K562 (cell line): ENCODE measurements around the gene EXOC5. TPM values are rescaled to one million over a fixed set of nuclear protein-coding genes. Genes with fewer than 3 reads are reported as not detected.

ENCODE experiments used
- ATAC-seq: fragments of 200-7000 bp; cut with Tn5 transposase; 3 replicates; pipeline ENCODE4 v1.9.1; 2020; ENCODE audit warnings: moderate library complexity
- BruUV-seq: library from RNA; stranded (reverse); fragments of 400-500 nt; replicated peaks from 2 replicates; lab custom pipeline; 2021; lab: Mats Ljungman, UMichigan
- CTCF ChIA-PET: fragments of 300-600 bp; formaldehyde crosslinking; extraction: SDS; loops from one replicate; lab custom pipeline; 2021; ENCODE audit warnings: low intra/inter-chr PET ratio; lab: Yijun Ruan, JAX
- POLR2A ChIA-PET: fragments of 300-600, 350-650 bp; sonication (Branson Sonifier 250); formaldehyde crosslinking; extraction: SDS; loops from one replicate; lab custom pipeline; 2021; ENCODE audit warnings: antibody characterized with exemption, inconsistent platforms; lab: Yijun Ruan, JAX
- DNase-seq, 4 experiments: peaks; one replicate each; pipeline versions ENCODE4 v3.0.0 to v3.0.0-alpha.2; 2011 to 2018; ENCODE audit warnings: low spot score in 3 of 4, mixed read lengths in 3 of 4; ENCODE audit errors: extremely low read depth in 1 of 4
- FAIRE-seq: peaks from 2 replicates; lab custom pipeline; 2011; peaks lifted over from hg19 to GRCh38; lab: Jason Lieb, UNC
- H2AFZ ChIP-seq: 2 replicates; pipeline ENCODE4 v1.6.0; 2011; ENCODE audit warnings: low read depth, low read length, control low read depth, inconsistent platforms
- H3K27ac ChIP-seq: fragments of 200-600 bp; 3 replicates; pipeline ENCODE4 v1.8.0; 2011; ENCODE audit warnings: low read depth, mild to moderate bottlenecking, control low read depth, inconsistent platforms, low read length, moderate library complexity, mixed read lengths; ENCODE audit errors: extremely low read depth
- H3K27me3 ChIP-seq, 2 experiments: fragments of 300-600 bp in 1 of 2; 2 replicates in 1 of 2; 3 replicates in 1 of 2; pipeline versions ENCODE4 v1.6.0 to v1.8.0; 2011; ENCODE audit warnings: inconsistent platforms in 2 of 2, low read length in 2 of 2, mild to moderate bottlenecking in 1 of 2, mixed read lengths in 1 of 2, moderate library complexity in 1 of 2; ENCODE audit not compliant: control insufficient read depth in 2 of 2, insufficient read depth in 2 of 2
- H3K36me3 ChIP-seq: fragments of 300-600 bp; 3 replicates; pipeline ENCODE4 v1.8.0; 2011; ENCODE audit warnings: mild to moderate bottlenecking, low read length, inconsistent platforms; ENCODE audit not compliant: control insufficient read depth, insufficient read depth
- H3K4me1 ChIP-seq, 2 experiments: fragments of 200-600 bp in 1 of 2; replicated peaks in 1 of 2; 2 replicates in 1 of 2; 3 replicates in 1 of 2; pipeline versions ENCODE4 v1.5.1 to v1.8.0; 2011; ENCODE audit warnings: inconsistent platforms in 2 of 2, low read length in 2 of 2, mild to moderate bottlenecking in 1 of 2, mixed read lengths in 1 of 2, moderate library complexity in 1 of 2; ENCODE audit not compliant: control insufficient read depth in 2 of 2, insufficient read depth in 2 of 2
- H3K4me2 ChIP-seq: 2 replicates; pipeline ENCODE4 v1.6.1; 2011; ENCODE audit warnings: low read length, control low read depth, inconsistent platforms, mixed read lengths; ENCODE audit not compliant: insufficient read depth
- H3K4me3 ChIP-seq: fragments of 200-600 bp; sonication (generic), shearing (Covaris generic); 2 replicates; pipeline ENCODE4 v1.5.1; 2016; ENCODE audit warnings: control low read depth, inconsistent platforms
- H3K79me2 ChIP-seq: fragments of 200-600 bp; 3 replicates; pipeline ENCODE4 v1.8.0; 2011; ENCODE audit warnings: low read length, inconsistent platforms; ENCODE audit not compliant: control insufficient read depth, insufficient read depth
- H3K9ac ChIP-seq, 2 experiments: 2 replicates each; pipeline versions ENCODE4 v1.6.0 to v1.6.1; 2011; ENCODE audit warnings: low read depth in 2 of 2, low read length in 2 of 2, control low read depth in 1 of 2, inconsistent platforms in 1 of 2, mild to moderate bottlenecking in 1 of 2, mixed read lengths in 1 of 2; ENCODE audit not compliant: insufficient read depth in 1 of 2
- H3K9me1 ChIP-seq: one replicate; pipeline ENCODE4 v1.6.0; 2011; ENCODE audit warnings: inconsistent platforms, mild to moderate bottlenecking, low read length, moderate library complexity; ENCODE audit not compliant: control insufficient read depth, insufficient read depth
- H3K9me3 ChIP-seq: replicated peaks from 2 replicates; pipeline ENCODE4 v1.5.1; 2011; ENCODE audit warnings: low read depth, low read length, inconsistent platforms; ENCODE audit not compliant: control insufficient read depth, insufficient read depth
- H4K20me1 ChIP-seq: replicated peaks from 2 replicates; pipeline ENCODE4 v1.6.1; 2011; ENCODE audit warnings: low read length, inconsistent platforms, mixed read lengths; ENCODE audit not compliant: control insufficient read depth, insufficient read depth
- CAMTA2 ChIP-seq: fragments of 250-450 bp; sonication (Bioruptor Pico); conservative IDR thresholded peaks from 2 replicates; pipeline ENCODE4 v1.5.1; 2022
- KLF10 ChIP-seq: fragments of 250-450 bp; sonication (Bioruptor Pico); IDR thresholded peaks from 2 replicates; pipeline ENCODE4 v1.6.1; 2021; ENCODE audit warnings: matching md5 sums
- PCBP1 ChIP-seq: fragments of 200-400 bp; formaldehyde crosslinking; IDR thresholded peaks from 2 replicates; pipeline ENCODE4 v1.6.1; 2018; ENCODE audit warnings: mild to moderate bottlenecking, low read depth, low read length; ENCODE audit not compliant: poor library complexity, severe bottlenecking
- PHF20 ChIP-seq: fragments of 450-650 bp; IDR thresholded peaks from 2 replicates; pipeline ENCODE4 v1.6.1; 2018; ENCODE audit not compliant: partially characterized antibody
- POLR2A ChIP-seq: fragments of 450-650 bp; conservative IDR thresholded peaks from 2 replicates; pipeline ENCODE4 v1.6.1; 2016
- SAP30 ChIP-seq: fragments of 200-600 bp; sonication (generic); IDR thresholded peaks from 2 replicates; pipeline ENCODE4 v1.6.1; 2012; ENCODE audit warnings: borderline replicate concordance, low read depth, mild to moderate bottlenecking, moderate library complexity, low read length, control low read depth, inconsistent platforms; ENCODE audit not compliant: insufficient read depth, poor library complexity, severe bottlenecking
- SETDB1 ChIP-seq: IDR thresholded peaks from one replicate; pipeline ENCODE4 v1.6.1; 2012; ENCODE audit warnings: low read length, control low read depth, inconsistent platforms
- SOX6 ChIP-seq: fragments of 450-650 bp; IDR thresholded peaks from 2 replicates; pipeline ENCODE4 v1.6.1; 2014; ENCODE audit warnings: mild to moderate bottlenecking
- TCF15 ChIP-seq: fragments of 250-450 bp; sonication (Bioruptor Pico); IDR thresholded peaks from 2 replicates; pipeline ENCODE4 v1.8.0; 2022; ENCODE audit warnings: moderate library complexity, mild to moderate bottlenecking, inconsistent platforms
- ZNF232 ChIP-seq: sonication (generic); formaldehyde crosslinking; IDR thresholded peaks from 2 replicates; pipeline ENCODE4 v1.8.0; 2022; ENCODE audit warnings: mild to moderate bottlenecking, missing genetic modification reagents
- ZNF511 ChIP-seq: sonication (generic); formaldehyde crosslinking; IDR thresholded peaks from 2 replicates; pipeline ENCODE4 v1.8.0; 2022; ENCODE audit warnings: mild to moderate bottlenecking, missing genetic modification reagents
- ZNF584 ChIP-seq: fragments of 200-800 bp; sonication (Bioruptor generic); IDR thresholded peaks from 2 replicates; pipeline ENCODE4 v1.6.1; 2016; ENCODE audit warnings: low read depth, mild to moderate bottlenecking, missing genetic modification characterization, missing compliant biosample characterization
- WGBS: fragments of 100-300 bp; shearing (Covaris generic); methylation state at CpG from one replicate; pipeline ENCODE4 v1.1.6; 2016; ENCODE audit warnings: low coverage, mixed read lengths; ENCODE audit not compliant: insufficient coverage; ENCODE audit errors: missing lambda C conversion rate; 5-methylcytosine and 5-hydroxymethylcytosine counted together
- in situ Hi-C: fragments of 300-500 bp; cut with MboI; formaldehyde crosslinking; loops from 4 replicates; pipeline ENCODE4 v1.15.0; 2018; ENCODE audit warnings: inconsistent platforms, mixed read lengths
- intact Hi-C: fragments of 100-400 bp; cut with micrococcal nuclease; formaldehyde crosslinking; loops from 2 replicates; pipeline ENCODE4 v1.14.2; 2022
- polyA plus RNA-seq, 8 experiments: library from polyadenylated mRNA; depleted of rRNA in 4 of 8; stranded (reverse) in 5 of 8; unstranded in 3 of 8; fragments of >200 nt; fragmentation: Nextera tagmentation in 2 of 8; fragmentation: Illumina TruSeq in 1 of 8; extraction: Ambion mirVana in 2 of 8; extraction: Trizol in 1 of 8; gene quantifications; 2 replicates each; pipeline versions ENCODE4 v1.2.1 to v1.2.3, GENCODE V29; 2011 to 2014; ENCODE audit warnings: inconsistent platforms in 1 of 8, missing spikeins in 1 of 8
- total RNA-seq, 7 experiments: library from RNA; depleted of rRNA in 6 of 7; stranded (reverse); fragments of >200 nt in 6 of 7; fragmentation: Illumina TruSeq in 2 of 7; extraction: Trizol in 2 of 7; gene quantifications; 2 replicates each; pipeline versions ENCODE4 v1.2.1 to v1.2.3, GENCODE V29; 2011 to 2021; ENCODE audit warnings: low replicate concordance in 1 of 7
- TF ChIP-seq, protein P1 (sequence below): fragments of 450-650 bp; formaldehyde crosslinking; IDR thresholded peaks from 2 replicates; pipeline ENCODE4 v1.4.0; 2020; ENCODE audit warnings: mild to moderate bottlenecking, mixed read lengths
- TF ChIP-seq, protein P2 (sequence below): fragments of 200-400 bp; formaldehyde crosslinking; IDR thresholded peaks from 2 replicates; pipeline ENCODE4 v1.6.1; 2017; ENCODE audit warnings: mild to moderate bottlenecking, low read depth, low read length, moderate library complexity
- TF ChIP-seq, protein P3 (sequence below): fragments of 450-650 bp; IDR thresholded peaks from 2 replicates; pipeline ENCODE4 v1.6.1; 2018; ENCODE audit warnings: mild to moderate bottlenecking, low read depth; ENCODE audit not compliant: partially characterized antibody

The EXOC5 gene
- total and polyA plus RNA-seq, 9 of the 15 experiments (the other 6 are each of a cell fraction or from before 2014, with no cell fraction given) = 5.7 to 50.3 (median 32.0) TPM

GRCh38 chr14:57297852-57298251, 29.1 kb upstream of the EXOC5 start (continued):
- TF ChIP-seq PCBP1 (no peak), CAMTA2 (no peak), ZNF232 (no peak), SAP30 (no peak)
- TF ChIP-seq, protein P1, sequence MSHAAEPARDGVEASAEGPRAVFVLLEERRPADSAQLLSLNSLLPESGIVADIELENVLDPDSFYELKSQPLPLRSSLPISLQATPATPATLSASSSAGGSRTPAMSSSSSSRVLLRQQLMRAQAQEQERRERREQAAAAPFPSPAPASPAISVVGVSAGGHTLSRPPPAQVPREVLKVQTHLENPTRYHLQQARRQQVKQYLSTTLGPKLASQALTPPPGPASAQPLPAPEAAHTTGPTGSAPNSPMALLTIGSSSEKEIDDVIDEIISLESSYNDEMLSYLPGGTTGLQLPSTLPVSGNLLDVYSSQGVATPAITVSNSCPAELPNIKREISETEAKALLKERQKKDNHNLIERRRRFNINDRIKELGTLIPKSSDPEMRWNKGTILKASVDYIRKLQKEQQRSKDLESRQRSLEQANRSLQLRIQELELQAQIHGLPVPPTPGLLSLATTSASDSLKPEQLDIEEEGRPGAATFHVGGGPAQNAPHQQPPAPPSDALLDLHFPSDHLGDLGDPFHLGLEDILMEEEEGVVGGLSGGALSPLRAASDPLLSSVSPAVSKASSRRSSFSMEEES = no peak

DNA sequence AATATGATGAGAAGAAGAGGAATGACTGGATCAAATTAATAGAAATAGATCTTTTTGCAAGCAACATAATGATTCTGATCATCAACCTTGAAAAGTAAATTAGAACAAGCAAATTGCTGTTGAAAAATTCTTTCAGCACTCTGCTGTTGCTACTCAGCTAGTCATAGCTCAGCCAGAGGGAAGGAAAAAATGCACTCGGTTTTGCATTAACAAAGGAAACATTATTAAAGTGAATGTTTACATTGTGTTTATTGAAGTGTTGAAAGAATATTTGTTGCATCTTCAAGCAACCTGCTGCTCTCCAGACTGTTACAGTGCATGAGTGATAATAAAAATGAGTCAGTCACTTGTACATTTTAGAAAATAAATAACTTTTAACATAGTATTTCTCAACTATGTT, 26.5 kb upstream of the EXOC5 start:
- H3K9me3 ChIP-seq = no peaks in the 10 kb centered on the region
- H3K4me2 ChIP-seq = no peak overlapping the region
- DNase-seq = no peak
- H3K4me1 ChIP-seq = no peaks in the 10 kb centered on the region
- H3K9me1 ChIP-seq = no peaks in the 10 kb centered on the region
- H4K20me1 ChIP-seq = no peaks in the 10 kb centered on the region
- POLR2A ChIA-PET = interaction anchor here (0.7 kb wide), 1 partner anchor 1561 kb away, joined by 3 read pairs; no protein-coding TSS in a partner anchor
- no peak for ATAC-seq
- H2AFZ ChIP-seq = no peak overlapping the region
- 4% methylated on average over 1 of the region's 1 CpG for WGBS
- no peak for FAIRE-seq
- peaks cover 11% of the 10 kb centered on the region; the same call in 1 of the 3 replicates for H3K36me3 ChIP-seq
- no peaks in the 10 kb centered on the region for H3K27me3 ChIP-seq
- no peak overlapping the region for H3K9ac ChIP-seq
- in situ Hi-C loops = no loop called here
- CTCF ChIA-PET = interaction anchor here (1.2 kb wide), 1 partner anchor 805 kb away, joined by 7 read pairs; no protein-coding TSS in a partner anchor
- BruUV-seq = no TSS peak
- H3K79me2 ChIP-seq = no peaks in the 10 kb centered on the region
- intact Hi-C loops = loop anchor here (10.0 kb wide), 3 partner anchors 100 to 810 kb away; no protein-coding TSS in a partner anchor
- H3K27ac ChIP-seq = no peak overlapping the region
- H3K4me3 ChIP-seq = no peak overlapping the region
- TF ChIP-seq PHF20 (no peak), KLF10 (CRISPR knock-in tag) (no peak), TCF15 (CRISPR knock-in tag) (no peak), POLR2A (no peak), ZNF511 (CRISPR knock-in tag) (no peak), SETDB1 (no peak), SOX6 (no peak), ZNF584 (CRISPR knock-in tag) (no peak)
- TF ChIP-seq, protein P2, sequence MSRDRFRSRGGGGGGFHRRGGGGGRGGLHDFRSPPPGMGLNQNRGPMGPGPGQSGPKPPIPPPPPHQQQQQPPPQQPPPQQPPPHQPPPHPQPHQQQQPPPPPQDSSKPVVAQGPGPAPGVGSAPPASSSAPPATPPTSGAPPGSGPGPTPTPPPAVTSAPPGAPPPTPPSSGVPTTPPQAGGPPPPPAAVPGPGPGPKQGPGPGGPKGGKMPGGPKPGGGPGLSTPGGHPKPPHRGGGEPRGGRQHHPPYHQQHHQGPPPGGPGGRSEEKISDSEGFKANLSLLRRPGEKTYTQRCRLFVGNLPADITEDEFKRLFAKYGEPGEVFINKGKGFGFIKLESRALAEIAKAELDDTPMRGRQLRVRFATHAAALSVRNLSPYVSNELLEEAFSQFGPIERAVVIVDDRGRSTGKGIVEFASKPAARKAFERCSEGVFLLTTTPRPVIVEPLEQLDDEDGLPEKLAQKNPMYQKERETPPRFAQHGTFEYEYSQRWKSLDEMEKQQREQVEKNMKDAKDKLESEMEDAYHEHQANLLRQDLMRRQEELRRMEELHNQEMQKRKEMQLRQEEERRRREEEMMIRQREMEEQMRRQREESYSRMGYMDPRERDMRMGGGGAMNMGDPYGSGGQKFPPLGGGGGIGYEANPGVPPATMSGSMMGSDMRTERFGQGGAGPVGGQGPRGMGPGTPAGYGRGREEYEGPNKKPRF = no peak
- TF ChIP-seq, protein P3, sequence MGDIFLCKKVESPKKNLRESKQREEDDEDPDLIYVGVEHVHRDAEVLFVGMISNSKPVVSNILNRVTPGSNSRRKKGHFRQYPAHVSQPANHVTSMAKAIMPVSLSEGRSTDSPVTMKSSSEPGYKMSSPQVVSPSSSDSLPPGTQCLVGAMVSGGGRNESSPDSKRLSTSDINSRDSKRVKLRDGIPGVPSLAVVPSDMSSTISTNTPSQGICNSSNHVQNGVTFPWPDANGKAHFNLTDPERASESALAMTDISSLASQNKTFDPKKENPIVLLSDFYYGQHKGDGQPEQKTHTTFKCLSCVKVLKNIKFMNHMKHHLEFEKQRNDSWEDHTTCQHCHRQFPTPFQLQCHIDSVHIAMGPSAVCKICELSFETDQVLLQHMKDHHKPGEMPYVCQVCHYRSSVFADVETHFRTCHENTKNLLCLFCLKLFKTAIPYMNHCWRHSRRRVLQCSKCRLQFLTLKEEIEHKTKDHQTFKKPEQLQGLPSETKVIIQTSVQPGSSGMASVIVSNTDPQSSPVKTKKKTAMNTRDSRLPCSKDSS = no peak
